ENCODE data around the gene CPSF3.

DNA sequence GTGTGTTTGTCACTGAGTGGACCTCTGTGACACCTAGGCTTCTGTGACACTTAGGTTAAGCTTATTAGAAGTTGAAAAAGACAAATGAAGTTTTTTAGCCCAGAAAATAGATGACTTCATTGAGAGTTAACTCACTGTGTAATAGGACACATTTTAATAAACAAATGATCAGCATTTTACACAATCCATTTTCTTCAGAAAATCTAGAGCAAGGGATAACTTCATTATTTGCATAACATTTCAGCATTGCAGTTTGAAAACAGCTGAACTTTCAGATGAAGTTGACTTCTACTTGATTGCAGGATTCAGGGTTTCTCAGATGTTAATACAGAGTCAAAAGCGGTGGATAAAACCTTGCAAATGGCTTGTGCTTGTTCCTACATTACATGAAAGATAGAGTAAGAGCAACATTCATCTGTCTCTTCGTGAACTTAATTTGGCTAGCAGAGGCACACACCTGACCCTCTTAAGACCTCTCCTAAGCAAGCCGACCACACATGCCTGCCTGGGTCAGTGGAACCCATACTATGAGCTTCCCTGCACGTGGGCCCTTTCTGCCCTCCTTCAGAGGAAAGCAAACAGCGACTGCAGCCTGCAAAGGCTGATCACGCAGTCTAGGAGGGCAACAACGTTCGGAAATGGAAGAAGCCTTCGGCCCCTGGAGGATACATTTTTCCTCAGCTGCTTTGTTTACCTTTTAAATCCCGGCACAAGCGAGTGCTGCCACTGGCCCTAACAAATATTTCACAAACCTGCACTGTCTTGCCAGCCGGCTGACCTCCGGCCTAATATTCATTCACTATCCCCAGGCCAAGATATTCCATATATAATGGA, 16.7 kb upstream of the CPSF3 start:
- TF ChIP-seq CTCF (IDR thresholded peaks at IDR 0.05) = no peak
- TF ChIP-seq POLR2A (IDR thresholded peaks at IDR 0.05) = no peak
